Upper lobe of right lung (tissue), 1 donor: Measurements from ENCODE around the gene PEBP1. TPM values are rescaled to one million over a fixed set of nuclear protein-coding genes. Genes with fewer than 3 reads are reported as not detected.

Experiments used
- ATAC-seq: fragments of 200-7000 bp; cut with Tn5 transposase; one replicate; pipeline ENCODE4 v1.9.1; 2020; ENCODE audit warnings: mild to moderate bottlenecking, moderate library complexity
- DNase-seq: peaks from one replicate; pipeline ENCODE4 v3.0.0-alpha.2; 2020
- H3K27ac ChIP-seq: fragments of 200-600 bp; one replicate; pipeline ENCODE4 v1.8.0; 2022
- H3K27me3 ChIP-seq: fragments of 200-600 bp; one replicate; pipeline ENCODE4 v1.8.0; 2022; ENCODE audit warnings: mild to moderate bottlenecking
- H3K36me3 ChIP-seq: fragments of 200-600 bp; one replicate; pipeline ENCODE4 v1.8.0; 2022
- H3K4me1 ChIP-seq: fragments of 200-600 bp; one replicate; pipeline ENCODE4 v1.8.0; 2022
- H3K4me3 ChIP-seq: fragments of 200-600 bp; one replicate; pipeline ENCODE4 v1.8.0; 2022; ENCODE audit warnings: mild to moderate bottlenecking
- H3K9me3 ChIP-seq: fragments of 200-600 bp; one replicate; pipeline ENCODE4 v1.8.0; 2022
- intact Hi-C: fragments of 100-400 bp; cut with DNase I; formaldehyde crosslinking; loops from one replicate; pipeline ENCODE4 v1.11.0; 2022
- total RNA-seq: library from RNA; stranded (reverse); fragmentation: NEBNext Ultra II Directional; extraction: Animal tissue kit (Norgen Biotek cat#: 25700); gene quantifications from one replicate; pipeline ENCODE4 v1.2.1, GENCODE V29; 2021
- TF ChIP-seq, protein P1 (sequence below): fragments of 200-600 bp; IDR thresholded peaks from one replicate; pipeline ENCODE4 v1.8.0; 2022; ENCODE audit warnings: antibody characterized with exemption
- donor health status: DM: no; HTN: yes; CAD: no; lungs with severe emphysema.

Gene PEBP1
- total RNA-seq, 1 donor from 2014 or later, result 223 TPM

DNA sequence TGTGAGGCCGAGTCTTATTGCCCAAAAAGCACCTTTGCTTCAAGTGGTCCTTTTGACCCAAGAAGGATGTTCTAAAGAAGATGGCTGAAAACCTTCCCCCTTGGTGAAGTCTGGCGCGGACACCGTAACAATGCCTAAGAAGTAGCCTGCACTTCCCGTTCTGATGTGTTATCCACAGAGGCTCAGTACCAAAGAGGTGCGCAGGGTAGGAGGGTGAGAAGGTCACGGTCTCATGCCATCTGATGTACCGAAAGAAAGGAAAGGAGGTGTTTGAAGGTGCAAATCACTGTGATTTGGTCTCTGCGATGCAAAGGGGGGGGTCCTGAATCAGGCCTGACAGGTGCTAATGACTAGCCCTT is 9.9 kb downstream of the PEBP1 start:
- no peak overlapping the region for H3K27ac ChIP-seq
- no peaks in the 10 kb centered on the region for H3K9me3 ChIP-seq
- H3K4me1 ChIP-seq, result no peaks in the 10 kb centered on the region
- ATAC-seq (no peak), DNase-seq (no peak)
- H3K27me3 ChIP-seq, result no peaks in the 10 kb centered on the region
- intact Hi-C loops, result no loop called here
- no peak overlapping the region for H3K4me3 ChIP-seq
- TF ChIP-seq, protein P1, sequence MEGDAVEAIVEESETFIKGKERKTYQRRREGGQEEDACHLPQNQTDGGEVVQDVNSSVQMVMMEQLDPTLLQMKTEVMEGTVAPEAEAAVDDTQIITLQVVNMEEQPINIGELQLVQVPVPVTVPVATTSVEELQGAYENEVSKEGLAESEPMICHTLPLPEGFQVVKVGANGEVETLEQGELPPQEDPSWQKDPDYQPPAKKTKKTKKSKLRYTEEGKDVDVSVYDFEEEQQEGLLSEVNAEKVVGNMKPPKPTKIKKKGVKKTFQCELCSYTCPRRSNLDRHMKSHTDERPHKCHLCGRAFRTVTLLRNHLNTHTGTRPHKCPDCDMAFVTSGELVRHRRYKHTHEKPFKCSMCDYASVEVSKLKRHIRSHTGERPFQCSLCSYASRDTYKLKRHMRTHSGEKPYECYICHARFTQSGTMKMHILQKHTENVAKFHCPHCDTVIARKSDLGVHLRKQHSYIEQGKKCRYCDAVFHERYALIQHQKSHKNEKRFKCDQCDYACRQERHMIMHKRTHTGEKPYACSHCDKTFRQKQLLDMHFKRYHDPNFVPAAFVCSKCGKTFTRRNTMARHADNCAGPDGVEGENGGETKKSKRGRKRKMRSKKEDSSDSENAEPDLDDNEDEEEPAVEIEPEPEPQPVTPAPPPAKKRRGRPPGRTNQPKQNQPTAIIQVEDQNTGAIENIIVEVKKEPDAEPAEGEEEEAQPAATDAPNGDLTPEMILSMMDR, result no peak
- H3K36me3 ChIP-seq, result peaks cover 81% of the 10 kb centered on the region

DNA sequence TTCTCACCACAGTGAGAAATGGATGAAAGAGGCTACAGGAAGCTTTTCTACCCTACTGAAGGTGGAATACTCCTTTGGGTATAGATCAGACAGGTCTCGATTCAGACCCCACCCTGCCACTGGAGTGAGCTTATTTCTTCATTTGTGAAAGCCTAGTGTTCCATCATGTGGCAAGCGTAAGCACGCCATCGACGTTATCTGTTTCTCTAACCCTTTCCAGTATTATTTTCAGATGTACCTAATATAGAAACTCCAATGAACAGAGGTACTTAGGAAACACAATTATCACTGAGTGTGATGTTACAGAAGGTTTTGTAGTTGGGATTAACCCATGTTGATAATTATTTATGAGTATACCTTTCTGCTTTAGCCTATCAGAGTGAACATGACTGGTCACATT is 12.4 kb downstream of the PEBP1 start:
- Histone ChIP-seq H3K9me3 (no peaks in the 10 kb centered on the region), H3K27ac (no peak overlapping the region), H3K4me3 (no peak overlapping the region), H3K36me3 (peaks cover 80% of the 10 kb centered on the region), H3K4me1 (no peaks in the 10 kb centered on the region), H3K27me3 (no peaks in the 10 kb centered on the region)
- intact Hi-C loops, result no loop called here
- DNase-seq, result no peak
- TF ChIP-seq, protein P1, result no peak
- ATAC-seq, result no peak

DNA sequence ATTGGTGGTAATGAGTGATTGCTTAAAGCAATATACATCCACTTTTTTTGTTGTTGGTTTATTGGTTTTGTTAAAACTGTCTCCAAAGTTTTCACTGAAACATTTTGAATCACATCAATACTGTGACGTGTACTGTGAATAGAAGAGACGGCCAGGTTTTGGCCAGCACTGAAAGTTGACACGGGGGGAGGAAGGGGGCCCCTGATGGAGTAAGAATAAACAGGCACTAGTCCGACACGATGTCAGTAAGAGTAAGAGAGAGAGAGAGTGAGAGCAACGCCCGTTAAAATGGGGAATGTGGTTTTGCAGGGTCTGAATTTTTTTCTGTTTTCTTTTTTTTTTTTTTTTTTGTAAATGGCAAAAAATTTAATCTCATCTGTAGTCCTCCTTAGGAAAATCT is 14.7 kb downstream of the PEBP1 start:
- intact Hi-C loops, result no loop called here
- Histone ChIP-seq H3K36me3 (peaks cover 60% of the 10 kb centered on the region), H3K4me1 (no peaks in the 10 kb centered on the region), H3K9me3 (no peaks in the 10 kb centered on the region), H3K4me3 (no peak overlapping the region), H3K27me3 (no peaks in the 10 kb centered on the region), H3K27ac (no peak overlapping the region)
- DNase-seq (no peak), ATAC-seq (no peak)
- TF ChIP-seq, protein P1, result no peak

DNA sequence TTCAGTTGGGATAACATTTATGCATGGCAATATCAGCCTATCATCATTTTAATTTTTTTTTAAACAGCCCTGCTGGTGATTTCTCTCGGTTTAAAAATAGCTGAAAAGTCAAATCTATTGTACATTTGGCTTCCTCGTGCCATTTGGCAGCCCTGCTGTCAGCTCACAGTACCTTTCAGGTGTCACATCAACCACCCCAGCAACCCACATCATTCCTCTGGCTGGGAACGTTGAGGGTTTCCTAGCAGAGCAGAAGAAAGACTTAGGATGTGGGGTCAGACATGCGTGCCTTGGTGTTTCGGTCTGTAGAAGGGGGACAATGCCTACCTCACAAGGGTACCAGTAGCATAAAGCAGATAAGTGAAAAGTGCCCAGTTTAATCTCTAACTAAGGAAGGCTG is 15.8 kb downstream of the PEBP1 start:
- no peaks in the 10 kb centered on the region for H3K27me3 ChIP-seq
- TF ChIP-seq, protein P1, result no peak
- H3K4me3 ChIP-seq, result no peak overlapping the region
- intact Hi-C loops, result no loop called here
- H3K36me3 ChIP-seq, result peaks cover 49% of the 10 kb centered on the region
- no peaks in the 10 kb centered on the region for H3K9me3 ChIP-seq
- H3K27ac ChIP-seq, result no peak overlapping the region
- no peak for DNase-seq
- no peak for ATAC-seq
- H3K4me1 ChIP-seq, result no peaks in the 10 kb centered on the region

DNA sequence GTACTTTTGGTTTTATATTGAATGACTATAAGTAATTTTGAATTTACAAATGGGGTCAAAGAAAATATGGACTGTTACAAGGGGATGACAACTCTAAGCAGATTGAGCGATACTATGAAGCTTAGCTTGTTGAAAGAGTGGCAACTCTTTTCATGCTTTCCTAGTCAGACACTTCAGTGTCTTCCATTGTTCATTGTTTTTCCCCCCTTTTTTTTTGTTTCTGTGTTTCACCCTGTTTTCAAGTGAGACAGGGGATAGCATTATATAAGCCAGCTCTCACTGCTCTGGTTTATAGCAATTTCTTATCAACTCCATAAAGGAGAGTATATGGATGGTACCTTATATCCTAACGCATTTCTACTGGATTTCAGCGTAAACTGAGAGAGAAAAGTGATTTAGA is 24.6 kb downstream of the PEBP1 start:
- Histone ChIP-seq H3K4me1 (no peaks in the 10 kb centered on the region), H3K27ac (no peak overlapping the region), H3K4me3 (no peak overlapping the region), H3K27me3 (no peaks in the 10 kb centered on the region), H3K36me3 (peaks cover 55% of the 10 kb centered on the region), H3K9me3 (no peaks in the 10 kb centered on the region)
- intact Hi-C loops, result no loop called here
- ATAC-seq (no peak), DNase-seq (no peak)
- TF ChIP-seq, protein P1, result no peak

DNA sequence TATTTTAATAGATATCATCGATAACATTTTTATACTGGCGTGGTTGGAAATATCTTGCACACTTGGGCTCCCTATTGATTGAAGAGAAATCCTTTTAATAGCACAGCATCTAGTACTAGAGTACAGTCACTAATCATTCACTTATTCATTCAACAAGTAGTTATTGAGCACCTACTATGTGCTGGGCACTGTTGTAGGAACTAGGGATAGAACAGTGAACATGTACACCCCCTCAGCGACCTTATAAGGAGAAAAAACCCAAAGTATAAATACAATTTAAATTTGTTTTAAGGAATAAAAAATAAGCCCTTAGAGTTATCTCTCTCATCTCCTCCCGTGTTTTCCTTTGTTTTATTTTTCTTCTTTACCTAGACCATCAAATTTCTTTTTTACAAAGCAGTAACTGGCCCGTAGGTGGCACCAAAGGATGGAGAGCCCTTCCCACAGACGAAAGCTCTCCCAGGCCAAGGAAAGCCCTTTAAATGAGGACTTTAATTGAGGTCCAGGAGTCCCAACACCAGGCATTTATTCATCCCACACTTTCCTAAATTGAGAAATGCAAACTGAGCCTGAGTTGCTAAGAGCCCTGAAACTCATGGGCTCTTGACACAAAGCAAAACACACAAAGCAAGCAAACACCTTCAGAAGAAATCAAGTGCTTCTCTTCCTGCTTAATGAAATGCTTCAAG is 29.0 kb downstream of the PEBP1 start:
- no peak overlapping the region for H3K27ac ChIP-seq
- H3K4me3 ChIP-seq, result no peak overlapping the region
- H3K9me3 ChIP-seq, result no peaks in the 10 kb centered on the region
- peaks cover 54% of the 10 kb centered on the region for H3K36me3 ChIP-seq
- TF ChIP-seq, protein P1, result peak; percentile 45
- intact Hi-C loops, result no loop called here
- H3K27me3 ChIP-seq, result no peaks in the 10 kb centered on the region
- DNase-seq (no peak), ATAC-seq (peak; percentile 93)
- H3K4me1 ChIP-seq, result no peaks in the 10 kb centered on the region
